Activated T-helper 17 cell treated with anti-CD3 and anti-CD28 coated beads, Interleukin-2, amount 50 U/mL, for 72 hours (primary cell): ENCODE results near the gene UPK3A. TPM values are rescaled to one million over a fixed set of nuclear protein-coding genes. Genes with fewer than 3 reads are reported as not detected.
"Not testable (repeated sequence)": the region's sequence is repeated elsewhere in the genome, so short reads cannot be mapped to it uniquely, and the experiment has no call there.

Source experiments
- ATAC-seq: fragments of 150-1000 bp; cut with Tn5 transposase; replicated peaks from 2 replicates; pipeline ENCODE4 v1.10.0; 2021; ENCODE audit warnings: mild to moderate bottlenecking, moderate library complexity
- H3K27ac Mint-ChIP-seq: one replicate; pipeline ENCODE4 v1.8.0; 2022; ENCODE audit warnings: mixed read lengths
- H3K27me3 Mint-ChIP-seq: one replicate; pipeline ENCODE4 v1.8.0; 2022; ENCODE audit warnings: mixed read lengths
- H3K36me3 Mint-ChIP-seq: one replicate; pipeline ENCODE4 v1.8.0; 2022; ENCODE audit warnings: low read depth, mild to moderate bottlenecking, mixed read lengths
- H3K4me1 Mint-ChIP-seq: one replicate; pipeline ENCODE4 v1.8.0; 2022; ENCODE audit warnings: mixed read lengths
- H3K4me3 Mint-ChIP-seq: one replicate; pipeline ENCODE4 v1.8.0; 2022; ENCODE audit warnings: mild to moderate bottlenecking, mixed read lengths
- H3K9me3 Mint-ChIP-seq: one replicate; pipeline ENCODE4 v1.8.0; 2022; ENCODE audit warnings: mixed read lengths
- total RNA-seq, 2 donors: library from RNA; stranded (reverse); gene quantifications; one replicate each; pipeline ENCODE4 v1.2.3, GENCODE V29; 2022

Gene UPK3A
- total RNA-seq, 2 donors from 2014 or later, result not detected

DNA sequence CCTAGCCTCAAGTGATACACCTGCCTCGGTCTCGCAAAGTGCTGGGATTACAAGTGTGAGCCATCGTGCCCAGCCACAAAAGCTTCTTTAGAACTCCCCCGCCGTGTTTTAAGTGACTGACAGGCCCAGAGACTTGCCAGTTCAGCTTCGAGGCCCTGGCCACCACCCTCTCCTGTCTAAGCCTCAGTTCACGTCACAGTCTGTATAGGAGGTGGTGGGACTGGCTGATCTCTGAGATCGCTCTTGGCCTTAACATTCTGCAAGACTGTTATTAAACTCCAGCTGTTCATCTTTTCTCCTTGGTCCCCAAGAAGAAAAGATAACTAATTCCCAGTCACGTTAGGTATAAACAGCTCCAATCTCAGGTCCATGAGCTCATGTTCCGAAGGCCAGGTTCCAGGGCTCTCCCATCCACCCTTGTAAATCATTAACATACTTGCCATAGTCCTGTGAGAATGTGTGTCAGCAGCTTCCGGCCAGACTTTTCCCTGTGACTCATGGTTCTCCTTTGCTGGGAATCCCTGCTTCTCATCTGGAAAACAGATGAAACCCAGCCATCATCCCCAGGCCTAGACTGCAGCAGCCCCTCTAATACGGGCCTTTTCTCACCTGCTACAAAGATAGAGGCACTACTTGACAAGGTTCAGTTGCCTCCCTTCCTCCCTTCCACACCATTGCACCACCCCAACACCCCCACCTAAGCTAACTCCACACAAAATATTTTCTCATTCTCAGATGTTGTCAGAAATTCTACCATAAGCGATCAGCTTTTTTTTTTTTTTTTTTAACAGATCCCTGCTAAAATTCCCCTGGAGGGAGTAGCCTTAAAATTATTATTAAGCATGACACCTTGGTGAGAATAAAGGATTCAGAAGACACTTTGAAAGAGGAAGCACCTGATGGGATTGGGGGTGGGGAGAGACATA lies 38.4 kb upstream of the UPK3A start:
- no peak for ATAC-seq
- Mint-ChIP-seq H3K27ac (peak overlapping the region; percentile 40), H3K36me3 (no peaks in the 10 kb centered on the region), H3K4me1 (no peaks in the 10 kb centered on the region), H3K4me3 (no peak overlapping the region), H3K9me3 (no peaks in the 10 kb centered on the region), H3K27me3 (no peaks in the 10 kb centered on the region)

DNA sequence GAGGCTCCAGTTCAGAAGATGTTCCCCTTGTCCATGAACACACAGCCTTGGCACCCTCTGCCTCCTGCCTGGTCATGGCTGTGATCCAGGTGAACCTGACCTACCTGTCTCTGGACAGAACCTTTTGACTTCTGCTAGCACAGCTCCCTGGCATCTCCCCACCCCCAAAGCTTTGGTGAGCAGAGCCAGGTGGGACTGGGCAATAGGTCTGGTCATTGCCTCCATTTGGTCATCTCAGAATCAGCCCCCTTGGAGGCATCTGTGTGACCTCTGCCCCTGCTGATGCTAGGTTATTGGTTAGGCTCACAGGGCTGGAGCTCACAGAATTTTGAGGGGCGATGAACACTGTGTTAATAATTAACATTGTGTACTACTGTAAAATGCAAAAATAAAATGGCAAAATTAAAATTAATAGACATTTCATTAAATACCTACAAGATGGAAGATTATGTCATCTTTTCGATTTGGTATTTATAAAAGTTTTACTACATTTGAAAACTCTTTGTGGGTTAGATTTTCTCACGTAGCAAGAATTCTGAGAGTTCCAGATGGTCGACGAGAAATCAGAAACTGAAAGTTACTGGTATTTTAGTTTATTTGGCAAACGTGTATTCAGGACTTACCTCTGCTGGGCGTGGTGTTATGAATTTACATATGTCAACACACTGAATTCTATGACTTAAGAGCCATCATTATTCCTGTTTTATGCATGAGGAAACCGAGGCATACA lies 35.8 kb upstream of the UPK3A start:
- no peaks in the 10 kb centered on the region for H3K27me3 Mint-ChIP-seq
- no peak overlapping the region for H3K27ac Mint-ChIP-seq
- ATAC-seq, result no peak
- H3K36me3 Mint-ChIP-seq, result no peaks in the 10 kb centered on the region
- no peaks in the 10 kb centered on the region for H3K4me1 Mint-ChIP-seq
- H3K9me3 Mint-ChIP-seq, result no peaks in the 10 kb centered on the region
- no peak overlapping the region for H3K4me3 Mint-ChIP-seq

DNA sequence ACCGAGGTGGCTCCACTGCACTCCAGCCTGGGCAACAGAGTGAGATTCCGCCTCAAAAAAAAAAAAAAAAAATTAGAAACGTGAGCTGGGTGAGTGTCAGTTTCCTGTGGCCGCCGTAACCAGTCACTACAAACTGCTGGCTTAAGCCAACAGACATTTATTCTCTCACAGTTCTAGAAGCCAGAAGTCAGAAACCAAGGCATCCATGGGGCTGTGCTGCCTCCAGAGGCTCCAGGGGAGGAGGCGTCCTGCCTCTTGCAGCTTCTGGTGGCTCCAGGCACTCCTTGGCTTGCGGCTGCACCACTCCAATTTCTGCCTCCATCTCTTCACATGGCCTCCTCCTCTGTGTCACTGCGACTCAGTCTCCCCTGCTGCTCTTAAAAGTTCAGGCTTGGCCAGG lies 32.9 kb upstream of the UPK3A start:
- Mint-ChIP-seq H3K27ac (no peak overlapping the region), H3K36me3 (no peaks in the 10 kb centered on the region), H3K4me1 (peaks cover 13% of the 10 kb centered on the region), H3K27me3 (no peaks in the 10 kb centered on the region), H3K4me3 (no peak overlapping the region), H3K9me3 (no peaks in the 10 kb centered on the region)
- no peak for ATAC-seq

GRCh38 chr22:45253039-45253641 lies 31.6 kb upstream of the UPK3A start:
- no peak overlapping the region for H3K27ac Mint-ChIP-seq
- H3K4me1 Mint-ChIP-seq, result peaks cover 13% of the 10 kb centered on the region
- no peak for ATAC-seq
- no peaks in the 10 kb centered on the region for H3K36me3 Mint-ChIP-seq
- no peak overlapping the region for H3K4me3 Mint-ChIP-seq
- H3K27me3 Mint-ChIP-seq, result no peaks in the 10 kb centered on the region
- H3K9me3 Mint-ChIP-seq, result no peaks in the 10 kb centered on the region

- Mint-ChIP-seq H3K27me3 (no peaks in the 10 kb centered on the region), H3K36me3 (no peaks in the 10 kb centered on the region), H3K4me3 (no peak overlapping the region), H3K27ac (peak overlapping the region; percentile 29), H3K9me3 (no peaks in the 10 kb centered on the region), H3K4me1 (peaks cover 13% of the 10 kb centered on the region)
- ATAC-seq, result peak; percentile 23
These were observed 30.4 kb upstream of the UPK3A start for GRCh38 chr22:45254388-45254787.

GRCh38 chr22:45254789-45255278 lies 29.9 kb upstream of the UPK3A start:
- no peaks in the 10 kb centered on the region for H3K9me3 Mint-ChIP-seq
- peak; percentile 99 for ATAC-seq
- peaks cover 13% of the 10 kb centered on the region for H3K4me1 Mint-ChIP-seq
- H3K4me3 Mint-ChIP-seq, result no peak overlapping the region
- H3K27ac Mint-ChIP-seq, result peak overlapping the region; percentile 29
- no peaks in the 10 kb centered on the region for H3K36me3 Mint-ChIP-seq
- H3K27me3 Mint-ChIP-seq, result no peaks in the 10 kb centered on the region

GRCh38 chr22:45257941-45258340 lies 26.8 kb upstream of the UPK3A start:
- H3K36me3 Mint-ChIP-seq, H3K27me3 Mint-ChIP-seq, H3K9me3 Mint-ChIP-seq, H3K27ac Mint-ChIP-seq, ATAC-seq, H3K4me3 Mint-ChIP-seq: not testable (repeated sequence)
- peaks cover 13% of the 10 kb centered on the region for H3K4me1 Mint-ChIP-seq

GRCh38 chr22:45259754-45260394 lies 24.9 kb upstream of the UPK3A start:
- no peaks in the 10 kb centered on the region for H3K36me3 Mint-ChIP-seq
- no peak overlapping the region for H3K27ac Mint-ChIP-seq
- H3K4me1 Mint-ChIP-seq, result peaks cover 10% of the 10 kb centered on the region
- H3K27me3 Mint-ChIP-seq, result peaks cover 10% of the 10 kb centered on the region
- no peaks in the 10 kb centered on the region for H3K9me3 Mint-ChIP-seq
- H3K4me3 Mint-ChIP-seq, result no peak overlapping the region
- ATAC-seq, result no peak

DNA sequence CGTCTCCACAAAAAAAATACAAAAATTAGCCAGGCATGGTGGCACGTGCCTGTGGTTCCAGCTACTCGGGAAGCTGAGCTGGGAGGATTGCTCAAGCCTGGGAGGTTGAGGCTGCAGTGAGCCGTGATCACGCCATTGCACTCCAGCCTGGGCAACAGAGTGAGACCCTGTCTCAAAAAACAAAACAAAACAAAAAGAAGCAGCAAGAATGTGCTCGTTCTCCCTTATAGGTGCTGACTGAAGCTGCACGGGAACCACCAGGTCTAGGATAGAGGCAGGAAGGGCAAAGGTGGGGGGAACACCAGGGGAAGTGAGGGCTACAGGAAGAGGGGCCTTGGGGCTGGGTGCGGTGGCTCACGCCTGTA lies 24.4 kb upstream of the UPK3A start:
- H3K36me3 Mint-ChIP-seq, ATAC-seq, H3K27ac Mint-ChIP-seq, H3K4me3 Mint-ChIP-seq, H3K4me1 Mint-ChIP-seq, H3K9me3 Mint-ChIP-seq: not testable (repeated sequence)
- H3K27me3 Mint-ChIP-seq, result peaks cover 10% of the 10 kb centered on the region

GRCh38 chr22:45261407-45262088 lies 23.2 kb upstream of the UPK3A start:
- Mint-ChIP-seq H3K27me3 (peaks cover 10% of the 10 kb centered on the region), H3K27ac (no peak overlapping the region), H3K4me1 (no peaks in the 10 kb centered on the region), H3K9me3 (no peaks in the 10 kb centered on the region), H3K4me3 (no peak overlapping the region), H3K36me3 (no peaks in the 10 kb centered on the region)
- no peak for ATAC-seq

DNA sequence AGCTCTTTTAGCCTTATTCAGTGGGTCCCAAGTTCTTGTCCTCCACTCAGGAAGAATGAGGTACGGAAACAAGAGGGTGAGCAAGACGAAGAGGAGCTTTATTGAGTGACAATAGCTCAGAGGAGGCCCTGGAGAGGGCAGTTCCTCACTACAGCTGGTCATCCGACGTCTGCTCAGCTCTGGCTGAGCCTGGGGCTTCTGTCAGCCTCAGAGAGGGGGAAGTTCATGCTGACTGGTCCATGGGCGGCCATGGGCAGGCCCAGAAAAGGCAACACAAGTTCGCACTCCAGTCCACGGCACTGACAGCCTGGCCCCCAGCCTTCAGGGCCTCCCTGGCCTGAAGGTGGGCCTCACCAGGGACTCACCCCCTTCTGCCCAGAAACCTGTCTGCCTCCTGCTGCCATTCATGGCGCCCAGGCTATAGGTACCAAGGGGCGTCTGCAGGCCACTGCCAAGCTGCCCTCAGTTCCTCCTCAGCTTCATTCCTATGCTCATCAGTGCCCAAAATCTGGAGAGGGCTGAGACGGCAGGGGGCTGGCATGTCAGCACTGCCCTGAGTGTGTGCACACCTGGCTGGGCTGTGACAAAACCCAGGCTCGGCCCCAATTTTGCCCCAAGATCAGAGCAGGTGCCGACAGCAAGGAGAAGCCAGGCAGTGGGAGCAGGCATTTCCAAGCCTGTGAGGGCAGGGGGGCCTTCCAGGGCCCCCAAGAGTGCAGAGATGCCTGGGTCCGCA lies 22.4 kb upstream of the UPK3A start:
- H3K9me3 Mint-ChIP-seq, result no peaks in the 10 kb centered on the region

GRCh38 chr22:45262931-45263462 lies 21.8 kb upstream of the UPK3A start:
- H3K4me3 Mint-ChIP-seq, result no peak overlapping the region
- no peak overlapping the region for H3K27ac Mint-ChIP-seq
- H3K9me3 Mint-ChIP-seq, result no peaks in the 10 kb centered on the region
- H3K4me1 Mint-ChIP-seq, result no peaks in the 10 kb centered on the region
- peaks cover 10% of the 10 kb centered on the region for H3K27me3 Mint-ChIP-seq
- no peak for ATAC-seq
- no peaks in the 10 kb centered on the region for H3K36me3 Mint-ChIP-seq

More for the DNA sequence above, 22.4 kb upstream of the UPK3A start:
- H3K4me1 Mint-ChIP-seq, result no peaks in the 10 kb centered on the region
- H3K27ac Mint-ChIP-seq, result no peak overlapping the region
- no peak for ATAC-seq
- H3K27me3 Mint-ChIP-seq, result peaks cover 10% of the 10 kb centered on the region
- H3K36me3 Mint-ChIP-seq, result no peaks in the 10 kb centered on the region
- H3K4me3 Mint-ChIP-seq, result no peak overlapping the region
